ENCODE measurements around the gene SYNPO2. TPM values are rescaled to one million over a fixed set of nuclear protein-coding genes. Genes with fewer than 3 reads are reported as not detected.

SYNPO2 gene
- total and polyA plus RNA-seq, 2 of the 13 experiments (the other 11 are each of a cell fraction or from before 2014, with no cell fraction given), result not detected

- no peak for TF ChIP-seq FOXP1 (IDR thresholded peaks at IDR 0.05)
- peak; percentile 74 for TF ChIP-seq FOXP1 (CRISPR knock-in tag; IDR thresholded peaks at IDR 0.05)
- no peak for TF ChIP-seq AFF4 (CRISPR knock-in tag; IDR thresholded peaks at IDR 0.05)
- no peak for TF ChIP-seq GTF2F1 (IDR thresholded peaks at IDR 0.05; ENCODE audit: low read length)
- TF ChIP-seq ZNF282 (IDR thresholded peaks at IDR 0.05; ENCODE audit: partially characterized antibody), result no peak
- TF ChIP-seq PHF5A (CRISPR knock-in tag; IDR thresholded peaks at IDR 0.05; ENCODE audit: low read depth, unreplicated experiment), result no peak
- TF ChIP-seq POGZ (CRISPR knock-in tag; IDR thresholded peaks at IDR 0.05), result 0 out of 2 replicates have a peak, but pooled peaks have one; percentile 17
- TF ChIP-seq CBX5 (CRISPR knock-in tag; IDR thresholded peaks at IDR 0.05; ENCODE audit: borderline replicate concordance), result no peak
- TF ChIP-seq PLRG1 (conservative IDR thresholded peaks at IDR 0.05), result no peak
- TF ChIP-seq ZNF782 (CRISPR knock-in tag; IDR thresholded peaks at IDR 0.05; ENCODE audit: borderline replicate concordance), result no peak
- no peak for TF ChIP-seq ZNF83 (CRISPR knock-in tag; IDR thresholded peaks at IDR 0.05; ENCODE audit: borderline replicate concordance)
- TF ChIP-seq ZNF205 (CRISPR knock-in tag; IDR thresholded peaks at IDR 0.05), result no peak
- no peak for TF ChIP-seq XRCC5 (optimal IDR thresholded peaks at IDR 0.05; ENCODE audit: low read length)
- TF ChIP-seq GABPB1 (CRISPR knock-in tag; IDR thresholded peaks at IDR 0.05), result no peak
- TF ChIP-seq TP53 (CRISPR knock-in tag; conservative IDR thresholded peaks at IDR 0.05), result no peak
- TF ChIP-seq TFDP1 (CRISPR knock-in tag; IDR thresholded peaks at IDR 0.05; ENCODE audit: borderline replicate concordance), result no peak
- no peak for TF ChIP-seq ELF1 (CRISPR knock-in tag; IDR thresholded peaks at IDR 0.05)
- no peak for TF ChIP-seq ZNF850 (CRISPR knock-in tag; conservative IDR thresholded peaks at IDR 0.05)
- peak; percentile 27; the same call in 1 of the 2 replicates for TF ChIP-seq ZSCAN9 (CRISPR knock-in tag; IDR thresholded peaks at IDR 0.05; ENCODE audit: borderline replicate concordance)
- TF ChIP-seq JUN (CRISPR knock-in tag; IDR thresholded peaks at IDR 0.05), result 0 out of 2 replicates have a peak, but pooled peaks have one; percentile 43
- peak; percentile 74 for TF ChIP-seq JUND (CRISPR knock-in tag; IDR thresholded peaks at IDR 0.05)
- TF ChIP-seq ZFP36L2 (CRISPR knock-in tag; IDR thresholded peaks at IDR 0.05), result no peak
- TF ChIP-seq ELF3 (CRISPR knock-in tag; IDR thresholded peaks at IDR 0.05), result peak; percentile 99
- peak in 1 of 2 experiments; percentile 86; a peak in 2 of 4 replicates for TF ChIP-seq EP300 (IDR thresholded peaks at IDR 0.05; ENCODE audit: low read depth in 2 of 2, low read length in 2 of 2)
- TF ChIP-seq EP300 (CRISPR knock-in tag; IDR thresholded peaks at IDR 0.05; ENCODE audit: borderline replicate concordance), result peak; percentile 66; the same call in 1 of the 2 replicates
- TF ChIP-seq ONECUT2 (CRISPR knock-in tag; IDR thresholded peaks at IDR 0.05), result no peak
These were observed 192.3 kb downstream of the SYNPO2 start (continued) for GRCh38 chr4:119080721-119081541.

All from HepG2 (cell line).